ENCODE measurements around the gene MZT2A.
"Not testable (repeated sequence)": the region's sequence is repeated elsewhere in the genome, so short reads cannot be mapped to it uniquely, and the experiment has no call there.

Gene MZT2A

GRCh38 chr2:131490616-131491468 lies 1.4 kb downstream of the MZT2A start:
- not testable (repeated sequence) for H3K27me3 Mint-ChIP-seq, H3K9me3 Mint-ChIP-seq, ATAC-seq
- H3K4me1 Mint-ChIP-seq, result peaks cover 39% of the 10 kb centered on the region
- peak; percentile 14 for DNase-seq
- peak overlapping the region; percentile 86 for H3K4me3 Mint-ChIP-seq
- H3K36me3 Mint-ChIP-seq (ENCODE audit: low read depth), result peaks cover 14% of the 10 kb centered on the region
- H3K27ac Mint-ChIP-seq, result peak overlapping the region; percentile 92

GRCh38 chr2:131488306-131489205 lies 3.6 kb downstream of the MZT2A start:
- no peak for ATAC-seq
- Mint-ChIP-seq H3K27me3 (no peaks in the 10 kb centered on the region), H3K27ac (no peak overlapping the region), H3K4me1 (peaks cover 25% of the 10 kb centered on the region), H3K36me3 (ENCODE audit: low read depth) (peaks cover 14% of the 10 kb centered on the region), H3K9me3 (no peaks in the 10 kb centered on the region), H3K4me3 (no peak overlapping the region)
- DNase-seq, result no peak

GRCh38 chr2:131486201-131486902 lies 5.8 kb downstream of the MZT2A start:
- DNase-seq, ATAC-seq, H3K27me3 Mint-ChIP-seq, H3K9me3 Mint-ChIP-seq, H3K27ac Mint-ChIP-seq, H3K4me3 Mint-ChIP-seq: not testable (repeated sequence)
- Mint-ChIP-seq H3K36me3 (ENCODE audit: low read depth) (peaks cover 12% of the 10 kb centered on the region), H3K4me1 (peaks cover 20% of the 10 kb centered on the region)

GRCh38 chr2:131484906-131485460 lies 7.2 kb downstream of the MZT2A start:
- not testable (repeated sequence) for H3K27ac Mint-ChIP-seq

GRCh38 chr2:131483981-131484820 lies 8.0 kb downstream of the MZT2A start:
- peaks cover 12% of the 10 kb centered on the region for H3K36me3 Mint-ChIP-seq (ENCODE audit: low read depth)
- not testable (repeated sequence) for H3K27me3 Mint-ChIP-seq

More at GRCh38 chr2:131484906-131485460, 7.2 kb downstream of the MZT2A start:
- peaks cover 11% of the 10 kb centered on the region for H3K36me3 Mint-ChIP-seq (ENCODE audit: low read depth)
- H3K9me3 Mint-ChIP-seq, H3K4me3 Mint-ChIP-seq, ATAC-seq, H3K27me3 Mint-ChIP-seq, DNase-seq, H3K4me1 Mint-ChIP-seq: not testable (repeated sequence)

GRCh38 chr2:131482506-131483155 lies 9.6 kb downstream of the MZT2A start:
- peak overlapping the region; percentile 43 for H3K27ac Mint-ChIP-seq
- not testable (repeated sequence) for H3K27me3 Mint-ChIP-seq; DNase-seq; H3K9me3 Mint-ChIP-seq; H3K36me3 Mint-ChIP-seq (ENCODE audit: low read depth); H3K4me1 Mint-ChIP-seq; ATAC-seq; H3K4me3 Mint-ChIP-seq

More at GRCh38 chr2:131483981-131484820, 8.0 kb downstream of the MZT2A start:
- not testable (repeated sequence) for H3K9me3 Mint-ChIP-seq, ATAC-seq, H3K27ac Mint-ChIP-seq, H3K4me1 Mint-ChIP-seq, DNase-seq, H3K4me3 Mint-ChIP-seq

- not testable (repeated sequence) for H3K36me3 Mint-ChIP-seq (ENCODE audit: low read depth); ATAC-seq; H3K9me3 Mint-ChIP-seq; H3K4me1 Mint-ChIP-seq; H3K4me3 Mint-ChIP-seq; H3K27me3 Mint-ChIP-seq; H3K27ac Mint-ChIP-seq; DNase-seq
Measured at GRCh38 chr2:131480351-131480750, 11.8 kb downstream of the MZT2A start.

GRCh38 chr2:131478850-131479461 lies 13.2 kb downstream of the MZT2A start:
- DNase-seq; H3K36me3 Mint-ChIP-seq (ENCODE audit: low read depth); H3K4me3 Mint-ChIP-seq; H3K9me3 Mint-ChIP-seq; H3K27me3 Mint-ChIP-seq; H3K4me1 Mint-ChIP-seq: not testable (repeated sequence)
- peak overlapping the region; percentile 57 for H3K27ac Mint-ChIP-seq
- peak; percentile 47 for ATAC-seq

- not testable (repeated sequence) for DNase-seq; H3K4me1 Mint-ChIP-seq; H3K27me3 Mint-ChIP-seq; H3K36me3 Mint-ChIP-seq (ENCODE audit: low read depth); ATAC-seq; H3K27ac Mint-ChIP-seq; H3K9me3 Mint-ChIP-seq; H3K4me3 Mint-ChIP-seq
Measured at GRCh38 chr2:131478074-131478849, 13.9 kb downstream of the MZT2A start.

- not testable (repeated sequence) for H3K27me3 Mint-ChIP-seq; DNase-seq; H3K27ac Mint-ChIP-seq; ATAC-seq; H3K4me3 Mint-ChIP-seq; H3K4me1 Mint-ChIP-seq; H3K9me3 Mint-ChIP-seq; H3K36me3 Mint-ChIP-seq (ENCODE audit: low read depth)
Measured at GRCh38 chr2:131477227-131477626, 15.0 kb downstream of the MZT2A start.

- not testable (repeated sequence) for H3K27me3 Mint-ChIP-seq; H3K27ac Mint-ChIP-seq; ATAC-seq; H3K4me3 Mint-ChIP-seq; H3K4me1 Mint-ChIP-seq; H3K36me3 Mint-ChIP-seq (ENCODE audit: low read depth); DNase-seq; H3K9me3 Mint-ChIP-seq
Measured at GRCh38 chr2:131476363-131476762, 15.8 kb downstream of the MZT2A start.

- no peak within 1 kb of the TSS for H3K27ac Mint-ChIP-seq
- no peak within 1 kb of the TSS for H3K4me3 Mint-ChIP-seq
- H3K9me3 Mint-ChIP-seq, result no peaks in the 10 kb centered on the region
- ATAC-seq (no peak), DNase-seq (no peak)
- peaks cover 6% of the 10 kb centered on the region for H3K36me3 Mint-ChIP-seq (ENCODE audit: low read depth)
- H3K4me1 Mint-ChIP-seq, result peaks cover 6% of the 10 kb centered on the region
- no peaks in the 10 kb centered on the region for H3K27me3 Mint-ChIP-seq
Measured at GRCh38 chr2:131475831-131476230, 16.4 kb downstream of the MZT2A start, which contains the start of gene TUBA3D. TSS of gene TUBA3D (plus strand) at chr2:131476119. CDS start at chr2:131476200, 81 bp downstream.

Measured in activated naive CD8-positive, alpha-beta T cell treated with anti-CD3 and anti-CD28 coated beads, Interleukin-2, amount 50 U/mL, for 24 hours (primary cell).